OCI-LY7 (cell line): ENCODE data around the gene ZDHHC1. TPM values are rescaled to one million over a fixed set of nuclear protein-coding genes. Genes with fewer than 3 reads are reported as not detected.

Source experiments
- BruUV-seq: library from RNA; stranded (reverse); fragments of 400-500 nt; replicated peaks from 2 replicates; lab custom pipeline; 2021; lab: Mats Ljungman, UMichigan
- CTCF ChIA-PET: fragments of 300-600 bp; sonication (Branson Sonifier 250); formaldehyde crosslinking; loops from one replicate; lab custom pipeline; 2022; ENCODE audit warnings: antibody characterized with exemption; ENCODE audit not compliant: unreplicated experiment; lab: Charles Lee
- POLR2A ChIA-PET: fragments of 300-600 bp; sonication (Branson Sonifier 250); formaldehyde crosslinking; loops from one replicate; lab custom pipeline; 2022; ENCODE audit warnings: antibody characterized with exemption; lab: Charles Lee
- DNase-seq: peaks from one replicate; pipeline ENCODE4 v3.0.0-alpha.2; 2015; ENCODE audit warnings: low spot score
- H2AFZ ChIP-seq: fragments of 200-600 bp; sonication (generic), shearing (Covaris generic); 2 replicates; pipeline ENCODE4 v1.6.1; 2014; ENCODE audit warnings: mild to moderate bottlenecking, antibody characterized with exemption, low read length, moderate library complexity
- H3K27ac ChIP-seq: fragments of 200-600 bp; sonication (generic); 2 replicates; pipeline ENCODE4 v1.5.1; 2014; ENCODE audit warnings: mixed run types, low read depth, mild to moderate bottlenecking, moderate library complexity, low read length, inconsistent platforms; ENCODE audit not compliant: poor library complexity, severe bottlenecking
- H3K36me3 ChIP-seq: fragments of 200-600 bp; sonication (generic); 2 replicates; pipeline ENCODE4 v1.6.1; 2014; ENCODE audit warnings: mild to moderate bottlenecking, antibody characterized with exemption, low read length, moderate library complexity, mixed read lengths; ENCODE audit not compliant: insufficient read depth
- H3K4me1 ChIP-seq: fragments of 200-600 bp; sonication (generic); 2 replicates; pipeline ENCODE4 v1.5.1; 2014; ENCODE audit warnings: mild to moderate bottlenecking, low read length; ENCODE audit not compliant: insufficient read depth, poor library complexity, severe bottlenecking
- H3K4me2 ChIP-seq: fragments of 200-600 bp; sonication (generic); 2 replicates; pipeline ENCODE4 v1.6.1; 2014; ENCODE audit warnings: mild to moderate bottlenecking, low read length
- H3K4me3 ChIP-seq: fragments of 200-600 bp; sonication (generic); 2 replicates; pipeline ENCODE4 v1.5.1; 2014; ENCODE audit warnings: mild to moderate bottlenecking, low read depth, low read length; ENCODE audit not compliant: poor library complexity, severe bottlenecking
- H3K79me2 ChIP-seq: fragments of 200-600 bp; sonication (generic); 2 replicates; pipeline ENCODE4 v1.6.1; 2016; ENCODE audit warnings: low read depth, mild to moderate bottlenecking, low read length, moderate library complexity, mixed read lengths; ENCODE audit not compliant: insufficient read depth
- H3K9me2 ChIP-seq: fragments of 200-600 bp; sonication (generic); 2 replicates; pipeline ENCODE4 v1.6.1; 2016; ENCODE audit warnings: mild to moderate bottlenecking, low read length, mixed read lengths; ENCODE audit not compliant: insufficient read depth
- H3K9me3 ChIP-seq: fragments of 200-600 bp; sonication (generic); 2 replicates; pipeline ENCODE4 v1.6.1; 2014; ENCODE audit warnings: mild to moderate bottlenecking, mixed run types, low read length, mixed read lengths
- H4K20me1 ChIP-seq: fragments of 200-600 bp; sonication (generic); 2 replicates; pipeline ENCODE4 v1.6.1; 2014; ENCODE audit warnings: mild to moderate bottlenecking, antibody characterized with exemption, low read length, moderate library complexity, mixed read lengths; ENCODE audit not compliant: insufficient read depth
- EZH2phosphoT487 ChIP-seq: fragments of 200-600 bp; sonication (generic); IDR thresholded peaks from 2 replicates; pipeline ENCODE4 v1.6.1; 2018; ENCODE audit warnings: low read depth, borderline replicate concordance, mild to moderate bottlenecking, mixed run types, antibody characterized with exemption, low read length, moderate library complexity, mixed read lengths
- intact Hi-C: fragments of 100-400 bp; cut with micrococcal nuclease; formaldehyde crosslinking; loops from one replicate; pipeline ENCODE4 v1.10.0; 2022; ENCODE audit not compliant: unreplicated experiment
- total RNA-seq, 2 experiments: library from RNA; depleted of rRNA in 1 of 2; stranded (reverse); fragments of >200 nt in 1 of 2; shearing (Covaris generic) in 1 of 2; gene quantifications; 2 replicates each; pipeline ENCODE4 v1.2.3, GENCODE V29; 2014 to 2022
- TF ChIP-seq, protein P1 (sequence below): fragments of 200-600 bp; sonication (generic); conservative IDR thresholded peaks from 2 replicates; pipeline ENCODE4 v1.5.1; 2014; ENCODE audit warnings: mild to moderate bottlenecking, antibody characterized with exemption, low read length, moderate library complexity, mixed read lengths

Gene ZDHHC1
- total RNA-seq, 2 experiments from 2014 or later = not detected

DNA sequence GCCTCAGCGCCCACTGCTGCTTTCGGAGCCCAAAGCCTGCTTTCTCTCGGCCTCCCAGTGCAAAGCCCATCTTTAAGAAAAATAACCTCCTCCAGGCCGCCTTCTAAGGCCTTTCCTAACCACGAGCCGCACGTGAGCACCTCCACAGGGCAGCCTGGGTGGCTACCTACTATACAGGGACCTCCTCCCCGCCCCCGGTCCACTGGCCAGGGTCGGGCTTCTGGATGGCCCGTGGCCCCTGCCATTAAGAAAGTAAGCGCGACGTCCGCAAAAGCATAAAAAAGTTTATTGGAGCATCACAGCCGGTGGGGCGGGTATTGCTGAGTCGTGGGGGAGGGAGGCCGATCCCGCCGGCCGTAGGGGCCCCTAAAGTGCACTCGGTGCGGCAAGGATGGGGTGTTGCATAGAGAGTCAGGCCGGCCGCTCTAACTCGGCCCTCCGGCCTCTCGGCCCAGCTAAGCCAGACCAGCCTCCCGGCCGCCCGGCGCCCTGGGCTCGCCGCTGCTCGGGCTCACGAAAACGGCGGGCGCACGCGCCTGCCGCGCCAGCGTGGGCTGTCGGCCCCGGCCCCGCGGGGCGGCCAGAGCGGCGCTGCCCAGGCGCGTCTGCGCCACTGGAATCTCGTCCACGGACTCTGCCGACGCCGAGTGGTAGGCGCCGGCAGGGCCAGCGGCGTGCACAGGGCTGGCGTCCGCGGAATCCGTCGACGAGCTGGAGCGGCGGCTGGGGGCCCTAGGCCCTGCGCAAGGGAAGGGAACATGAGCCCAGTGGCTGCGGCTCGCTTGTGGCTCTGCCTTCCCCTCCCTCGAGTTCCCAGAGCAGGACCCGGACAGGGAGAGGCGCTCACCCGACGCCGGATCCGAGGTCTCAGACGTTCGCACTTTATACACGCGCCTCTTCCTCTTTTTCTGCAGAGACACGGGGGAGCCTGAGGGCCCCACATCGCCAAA lies 21.8 kb downstream of the ZDHHC1 start:
- no peak overlapping the region for H3K27ac ChIP-seq
- no peaks in the 10 kb centered on the region for H4K20me1 ChIP-seq
- H3K4me3 ChIP-seq = no peak overlapping the region
- no peaks in the 10 kb centered on the region for H3K79me2 ChIP-seq
- H3K9me2 ChIP-seq = no peaks in the 10 kb centered on the region
- H3K9me3 ChIP-seq = no peaks in the 10 kb centered on the region
- intact Hi-C loops = loop anchor here (5.0 kb wide), 2 partner anchors 47 to 117 kb away; partner anchors contain the start of gene PLEKHG4
- H2AFZ ChIP-seq = no peak overlapping the region
- TF ChIP-seq EZH2phosphoT487 = no peak
- TF ChIP-seq, protein P1, sequence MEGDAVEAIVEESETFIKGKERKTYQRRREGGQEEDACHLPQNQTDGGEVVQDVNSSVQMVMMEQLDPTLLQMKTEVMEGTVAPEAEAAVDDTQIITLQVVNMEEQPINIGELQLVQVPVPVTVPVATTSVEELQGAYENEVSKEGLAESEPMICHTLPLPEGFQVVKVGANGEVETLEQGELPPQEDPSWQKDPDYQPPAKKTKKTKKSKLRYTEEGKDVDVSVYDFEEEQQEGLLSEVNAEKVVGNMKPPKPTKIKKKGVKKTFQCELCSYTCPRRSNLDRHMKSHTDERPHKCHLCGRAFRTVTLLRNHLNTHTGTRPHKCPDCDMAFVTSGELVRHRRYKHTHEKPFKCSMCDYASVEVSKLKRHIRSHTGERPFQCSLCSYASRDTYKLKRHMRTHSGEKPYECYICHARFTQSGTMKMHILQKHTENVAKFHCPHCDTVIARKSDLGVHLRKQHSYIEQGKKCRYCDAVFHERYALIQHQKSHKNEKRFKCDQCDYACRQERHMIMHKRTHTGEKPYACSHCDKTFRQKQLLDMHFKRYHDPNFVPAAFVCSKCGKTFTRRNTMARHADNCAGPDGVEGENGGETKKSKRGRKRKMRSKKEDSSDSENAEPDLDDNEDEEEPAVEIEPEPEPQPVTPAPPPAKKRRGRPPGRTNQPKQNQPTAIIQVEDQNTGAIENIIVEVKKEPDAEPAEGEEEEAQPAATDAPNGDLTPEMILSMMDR = no peak
- H3K36me3 ChIP-seq = no peaks in the 10 kb centered on the region
- no TSS peak for BruUV-seq
- CTCF ChIA-PET = no interaction called here
- POLR2A ChIA-PET = interaction anchor here (0.6 kb wide), 1 partner anchor 113 kb away, joined by 3 read pairs; no protein-coding TSS in a partner anchor
- no peak overlapping the region for H3K4me2 ChIP-seq
- no peak for DNase-seq
- H3K4me1 ChIP-seq = no peaks in the 10 kb centered on the region

DNA sequence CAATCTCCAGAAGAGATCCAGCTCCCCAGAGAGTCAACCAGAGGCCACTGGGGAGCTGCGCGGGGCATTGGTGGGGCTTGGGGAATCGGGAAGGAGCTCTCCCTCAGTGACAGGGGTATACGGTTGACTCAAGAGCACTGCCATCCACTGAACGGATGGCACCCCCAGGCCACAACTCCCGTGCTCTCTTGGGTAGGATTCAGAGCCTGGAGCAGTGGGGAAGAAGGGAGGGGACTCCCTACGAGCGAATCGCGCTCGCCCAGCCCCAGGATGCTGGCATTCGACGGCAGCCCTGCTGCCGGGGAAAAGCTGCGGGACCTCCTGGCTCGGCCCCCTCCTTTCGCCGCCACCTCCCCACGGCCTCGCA lies 22.5 kb downstream of the ZDHHC1 start:
- Histone ChIP-seq H3K9me3 (no peaks in the 10 kb centered on the region), H2AFZ (no peak overlapping the region), H3K27ac (no peak overlapping the region), H3K4me1 (no peaks in the 10 kb centered on the region), H3K4me2 (no peak overlapping the region), H4K20me1 (no peaks in the 10 kb centered on the region), H3K79me2 (no peaks in the 10 kb centered on the region), H3K4me3 (no peak overlapping the region), H3K36me3 (no peaks in the 10 kb centered on the region), H3K9me2 (no peaks in the 10 kb centered on the region)
- no peak for DNase-seq
- BruUV-seq = no TSS peak
- intact Hi-C loops = no loop called here
- ChIA-PET POLR2A (interaction anchor here (0.6 kb wide), 1 partner anchor 112 kb away, joined by 3 read pairs; no protein-coding TSS in a partner anchor), CTCF (no interaction called here)
- TF ChIP-seq EZH2phosphoT487 = no peak
- TF ChIP-seq, protein P1 = no peak
